Measurements from ENCODE around the gene CAPN14. TPM values are rescaled to one million over a fixed set of nuclear protein-coding genes. Genes with fewer than 3 reads are reported as not detected.

The CAPN14 gene
- total and polyA plus RNA-seq, 2 experiments from 2014 or later: 0.39 TPM; not detected in 1

DNA sequence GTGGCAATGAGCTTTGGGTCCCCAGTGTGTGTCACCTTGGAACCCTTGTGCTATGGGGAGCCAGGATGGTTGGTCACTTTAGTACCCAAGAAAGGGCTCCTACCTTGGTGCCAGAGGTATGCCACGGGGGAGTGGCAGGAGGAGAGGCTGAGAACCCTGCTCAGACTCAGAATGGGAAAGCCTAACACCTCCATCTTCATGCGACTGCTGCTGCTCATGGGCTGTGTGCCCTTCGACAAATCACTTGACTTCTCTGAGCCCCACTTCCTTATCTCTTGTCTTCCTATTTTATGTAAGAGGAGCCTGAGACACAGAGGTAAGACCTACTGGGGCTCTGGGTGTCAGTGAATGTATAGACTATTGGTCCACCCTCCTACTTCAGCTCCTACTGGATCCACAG lies 41.8 kb upstream of the CAPN14 start:
- Histone ChIP-seq H3K27ac (no peak overlapping the region), H3K9me3 (ENCODE audit: low read depth) (no peaks in the 10 kb centered on the region), H3K4me1 (ENCODE audit: low read depth) (peaks cover 8% of the 10 kb centered on the region), H3K36me3 (no peaks in the 10 kb centered on the region), H3K4me3 (no peak overlapping the region), H3K27me3 (no peaks in the 10 kb centered on the region)
- TF ChIP-seq, protein P1, sequence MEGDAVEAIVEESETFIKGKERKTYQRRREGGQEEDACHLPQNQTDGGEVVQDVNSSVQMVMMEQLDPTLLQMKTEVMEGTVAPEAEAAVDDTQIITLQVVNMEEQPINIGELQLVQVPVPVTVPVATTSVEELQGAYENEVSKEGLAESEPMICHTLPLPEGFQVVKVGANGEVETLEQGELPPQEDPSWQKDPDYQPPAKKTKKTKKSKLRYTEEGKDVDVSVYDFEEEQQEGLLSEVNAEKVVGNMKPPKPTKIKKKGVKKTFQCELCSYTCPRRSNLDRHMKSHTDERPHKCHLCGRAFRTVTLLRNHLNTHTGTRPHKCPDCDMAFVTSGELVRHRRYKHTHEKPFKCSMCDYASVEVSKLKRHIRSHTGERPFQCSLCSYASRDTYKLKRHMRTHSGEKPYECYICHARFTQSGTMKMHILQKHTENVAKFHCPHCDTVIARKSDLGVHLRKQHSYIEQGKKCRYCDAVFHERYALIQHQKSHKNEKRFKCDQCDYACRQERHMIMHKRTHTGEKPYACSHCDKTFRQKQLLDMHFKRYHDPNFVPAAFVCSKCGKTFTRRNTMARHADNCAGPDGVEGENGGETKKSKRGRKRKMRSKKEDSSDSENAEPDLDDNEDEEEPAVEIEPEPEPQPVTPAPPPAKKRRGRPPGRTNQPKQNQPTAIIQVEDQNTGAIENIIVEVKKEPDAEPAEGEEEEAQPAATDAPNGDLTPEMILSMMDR (IDR thresholded peaks at IDR 0.05; ENCODE audit: low read depth, low read length): no peak
- no peak for DNase-seq (ENCODE audit: low read depth in 1 of 2, low spot score in 1 of 2)

DNA sequence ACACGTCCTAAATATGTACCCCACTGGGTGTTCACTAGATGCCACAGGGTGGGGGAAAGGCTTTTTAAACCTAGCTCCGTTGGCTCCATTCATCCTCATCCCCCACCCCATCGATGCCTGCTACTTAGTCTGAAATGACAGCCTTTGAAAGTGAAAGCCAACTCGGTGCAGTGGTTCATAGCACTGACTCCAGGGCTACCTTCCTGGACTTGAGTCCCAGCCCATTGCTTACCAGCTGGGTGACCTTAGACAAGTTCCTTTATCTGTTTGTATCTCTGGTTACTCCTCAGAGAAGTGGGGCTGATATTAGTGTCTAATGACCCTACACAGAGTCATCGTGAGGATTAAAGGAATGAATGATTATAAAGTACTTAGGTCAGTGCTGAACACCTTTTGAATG lies 41.0 kb upstream of the CAPN14 start:
- TF ChIP-seq, protein P1 (IDR thresholded peaks at IDR 0.05; ENCODE audit: low read depth, low read length): no peak
- Histone ChIP-seq H3K9me3 (ENCODE audit: low read depth) (no peaks in the 10 kb centered on the region), H3K27me3 (no peaks in the 10 kb centered on the region), H3K27ac (no peak overlapping the region), H3K36me3 (no peaks in the 10 kb centered on the region), H3K4me1 (ENCODE audit: low read depth) (peaks cover 8% of the 10 kb centered on the region), H3K4me3 (no peak overlapping the region)
- DNase-seq (ENCODE audit: low read depth in 1 of 2, low spot score in 1 of 2): no peak

DNA sequence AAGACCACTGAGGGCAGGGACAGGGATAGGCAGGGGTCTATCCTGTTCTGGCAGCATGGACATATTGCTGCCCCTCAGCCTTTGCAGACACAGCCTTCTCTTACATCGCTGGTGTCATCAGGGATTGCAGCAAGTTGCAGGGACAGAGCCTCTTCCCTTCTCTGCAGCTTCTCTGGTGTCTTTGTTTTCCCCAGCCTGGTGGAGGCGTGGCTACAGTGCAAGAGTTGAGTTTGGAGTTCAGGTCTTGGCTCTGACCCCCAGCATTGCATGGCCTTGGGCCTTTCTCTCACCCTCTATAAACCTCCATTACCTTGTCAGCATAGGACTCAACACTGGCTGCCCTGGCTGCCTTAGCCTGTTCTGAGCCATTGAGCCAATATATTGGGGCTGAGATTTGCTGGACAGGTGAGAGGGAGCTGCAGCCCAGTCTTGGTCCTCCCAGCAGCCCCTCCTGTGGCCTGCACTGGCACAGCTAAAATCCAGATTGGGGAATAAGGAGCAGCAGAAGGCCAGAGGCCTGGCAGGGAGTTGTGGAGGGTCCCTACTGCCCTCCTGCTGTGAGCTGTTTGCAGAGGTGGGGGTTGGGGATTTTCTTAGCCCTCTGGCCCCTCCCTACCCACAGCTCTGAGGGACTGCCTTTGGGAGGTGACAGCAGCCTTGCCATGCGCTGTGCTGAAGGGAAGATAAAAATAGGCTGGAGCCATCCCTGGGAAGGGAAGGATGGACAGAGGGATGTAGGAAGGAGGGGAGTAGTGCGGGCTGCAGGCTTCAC lies 39.5 kb upstream of the CAPN14 start:
- Histone ChIP-seq H3K36me3 (no peaks in the 10 kb centered on the region), H3K9me3 (ENCODE audit: low read depth) (no peaks in the 10 kb centered on the region), H3K27me3 (no peaks in the 10 kb centered on the region), H3K27ac (no peak overlapping the region), H3K4me1 (ENCODE audit: low read depth) (peaks cover 8% of the 10 kb centered on the region), H3K4me3 (no peak overlapping the region)
- TF ChIP-seq, protein P1 (IDR thresholded peaks at IDR 0.05; ENCODE audit: low read depth, low read length): no peak
- no peak for DNase-seq (ENCODE audit: low read depth in 1 of 2, low spot score in 1 of 2)

DNA sequence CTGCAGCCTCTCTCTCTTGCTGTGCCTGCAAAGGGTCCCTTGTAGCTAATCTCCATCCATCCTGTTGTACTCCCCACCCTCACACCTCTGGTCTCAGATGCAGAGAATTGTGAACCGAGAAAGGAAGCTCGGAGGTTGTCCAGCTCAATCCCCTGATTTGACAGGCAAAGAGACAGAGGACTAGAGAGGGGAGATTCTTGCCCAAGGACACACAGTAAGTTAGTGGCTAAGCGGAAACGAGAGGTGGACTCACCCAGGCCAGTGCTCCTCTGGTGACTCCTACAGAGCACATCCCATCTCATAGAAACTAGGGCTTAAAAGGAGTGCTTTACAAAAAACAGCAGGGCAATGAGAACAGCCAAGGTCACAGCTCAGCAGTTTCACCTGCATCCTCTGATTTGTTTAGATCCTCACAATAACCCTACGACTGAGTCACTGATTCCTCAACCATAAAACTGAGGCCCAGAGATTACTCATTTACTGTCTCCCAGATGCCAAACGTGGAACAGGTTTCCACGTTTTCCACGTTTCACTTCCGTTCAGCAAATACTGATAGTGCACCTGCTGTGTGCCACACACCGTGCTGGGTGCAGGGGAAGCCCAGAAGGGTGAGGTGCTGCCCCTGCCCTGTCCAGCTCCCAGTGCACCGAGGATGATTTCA lies 38.7 kb upstream of the CAPN14 start:
- TF ChIP-seq, protein P1 (IDR thresholded peaks at IDR 0.05; ENCODE audit: low read depth, low read length): no peak
- DNase-seq (ENCODE audit: low read depth in 1 of 2, low spot score in 1 of 2): no peak
- Histone ChIP-seq H3K27ac (no peak overlapping the region), H3K4me3 (no peak overlapping the region), H3K4me1 (ENCODE audit: low read depth) (peaks cover 8% of the 10 kb centered on the region), H3K9me3 (ENCODE audit: low read depth) (no peaks in the 10 kb centered on the region), H3K27me3 (no peaks in the 10 kb centered on the region), H3K36me3 (no peaks in the 10 kb centered on the region)

DNA sequence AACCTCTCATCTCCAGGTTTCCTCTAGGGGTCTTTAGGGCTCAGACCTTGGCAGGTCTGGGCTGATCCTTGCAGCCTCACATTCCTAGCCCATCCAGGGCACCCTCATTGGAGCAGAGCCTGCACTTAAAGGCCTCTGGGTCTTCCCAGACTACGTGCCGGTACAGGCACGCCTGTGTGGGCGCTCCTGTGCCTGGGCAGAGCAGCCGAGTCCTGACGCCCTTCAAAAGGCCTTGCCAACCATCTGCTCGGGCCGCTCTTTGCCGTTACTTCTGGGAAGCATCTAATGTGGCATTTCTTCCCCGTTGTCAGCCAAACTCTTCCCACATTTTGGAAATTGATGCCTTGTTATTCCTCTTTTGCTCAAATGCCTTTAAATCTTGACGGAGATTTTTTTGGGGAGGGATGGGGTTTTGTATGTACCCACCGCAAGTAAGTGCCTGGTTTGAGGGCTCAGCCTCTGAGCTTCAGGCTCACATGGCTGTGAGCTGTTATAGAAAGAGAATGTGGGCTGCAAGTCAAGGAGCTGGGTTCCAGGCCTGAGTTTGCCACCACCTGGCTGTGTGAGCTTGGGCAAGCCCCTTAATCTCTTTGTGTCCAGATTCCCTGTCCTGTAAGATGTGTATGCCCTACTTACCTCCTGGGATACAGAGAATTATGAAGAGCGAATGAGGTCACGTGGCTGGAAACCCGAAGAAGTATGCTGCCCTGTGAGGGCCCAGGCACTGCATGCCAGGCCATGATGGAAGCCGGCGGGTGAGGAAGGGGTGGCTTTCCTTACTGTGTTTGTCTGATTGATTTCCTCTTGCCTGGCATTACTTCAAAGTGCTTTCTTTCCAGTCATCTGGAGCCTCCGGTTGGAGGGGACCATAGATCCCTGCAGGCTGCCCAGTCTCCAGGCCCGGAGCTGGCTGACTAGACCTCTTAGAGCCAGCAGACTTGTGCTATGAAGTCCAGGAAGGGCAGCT lies 37.2 kb upstream of the CAPN14 start:
- TF ChIP-seq, protein P1 (IDR thresholded peaks at IDR 0.05; ENCODE audit: low read depth, low read length): no peak
- Histone ChIP-seq H3K36me3 (no peaks in the 10 kb centered on the region), H3K4me3 (no peak overlapping the region), H3K27ac (no peak overlapping the region), H3K27me3 (no peaks in the 10 kb centered on the region), H3K4me1 (ENCODE audit: low read depth) (peaks cover 8% of the 10 kb centered on the region), H3K9me3 (ENCODE audit: low read depth) (no peaks in the 10 kb centered on the region)
- no peak for DNase-seq (ENCODE audit: low read depth in 1 of 2, low spot score in 1 of 2)
